GM19239 (cell line): ENCODE measurements around the gene CTNNA2.
A peak's percentile ranks its signal among the peaks of the same experiment; 100 is the strongest.

Experiments
- DNase-seq: peaks from one replicate; pipeline ENCODE4 v3.0.0; 2011; ENCODE audit warnings: low spot score; ENCODE audit not compliant: insufficient read length
- FAIRE-seq: peaks from 2 replicates; lab custom pipeline; 2011; peaks lifted over from hg19 to GRCh38; lab: Jason Lieb, UNC

CTNNA2 gene

GRCh38 chr2:80473069-80473468 lies 960.2 kb downstream of the CTNNA2 start:
- FAIRE-seq: no peak
- DNase-seq: no peak

DNA sequence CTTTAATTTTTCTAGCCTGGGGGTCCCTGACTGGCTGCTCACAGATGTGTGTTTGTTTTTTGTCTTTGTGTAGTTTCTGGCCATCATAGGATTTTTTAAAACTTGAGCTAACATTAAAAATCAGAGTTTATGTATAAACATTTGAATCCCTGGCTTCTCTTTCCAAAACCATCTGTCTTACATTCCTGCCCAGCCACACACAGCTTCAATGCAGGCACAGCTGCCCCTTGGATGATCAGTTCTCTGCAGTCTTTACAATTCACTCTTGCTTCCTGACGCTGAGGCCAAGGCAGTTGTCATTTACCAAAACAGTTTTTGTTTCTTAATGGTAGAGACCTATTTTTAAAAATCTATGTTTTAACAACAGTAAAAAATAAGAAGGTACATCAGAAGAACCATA lies 960.9 kb downstream of the CTNNA2 start:
- FAIRE-seq: no peak

GRCh38 chr2:80475970-80476369 lies 963.1 kb downstream of the CTNNA2 start:
- FAIRE-seq: no peak

More for the DNA sequence above, 960.9 kb downstream of the CTNNA2 start:
- no peak for DNase-seq

DNA sequence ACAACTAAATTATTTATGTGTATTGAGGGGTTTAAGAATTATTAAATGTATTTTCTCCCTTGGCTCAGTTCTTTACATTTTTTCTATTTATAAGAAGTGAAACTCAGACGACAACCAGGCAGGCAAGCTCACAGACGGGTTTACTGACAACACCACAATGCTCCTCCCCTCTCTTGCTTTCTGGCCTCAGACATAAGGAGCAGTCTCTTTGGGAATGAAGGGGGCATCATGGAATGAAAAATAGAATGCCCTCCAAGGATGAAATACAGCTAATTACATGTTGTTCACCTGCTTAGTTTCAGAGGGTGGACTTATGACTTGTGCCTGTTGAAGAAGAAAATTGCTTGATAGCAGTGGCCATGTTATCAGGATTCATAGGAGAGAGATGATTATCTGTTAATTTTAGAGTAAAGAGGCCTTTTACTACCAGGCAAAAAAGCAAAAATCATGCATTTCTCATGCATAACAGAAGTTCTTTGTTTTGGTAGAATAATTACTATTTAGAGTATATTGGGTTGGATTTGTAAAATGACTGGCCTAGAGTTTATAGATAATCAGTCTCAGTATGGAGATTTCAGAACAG lies 963.8 kb downstream of the CTNNA2 start:
- FAIRE-seq (no peak), DNase-seq (no peak)

More at GRCh38 chr2:80475970-80476369, 963.1 kb downstream of the CTNNA2 start:
- no peak for DNase-seq

GRCh38 chr2:80482276-80482675 lies 969.4 kb downstream of the CTNNA2 start:
- DNase-seq: no peak
- FAIRE-seq: no peak

DNA sequence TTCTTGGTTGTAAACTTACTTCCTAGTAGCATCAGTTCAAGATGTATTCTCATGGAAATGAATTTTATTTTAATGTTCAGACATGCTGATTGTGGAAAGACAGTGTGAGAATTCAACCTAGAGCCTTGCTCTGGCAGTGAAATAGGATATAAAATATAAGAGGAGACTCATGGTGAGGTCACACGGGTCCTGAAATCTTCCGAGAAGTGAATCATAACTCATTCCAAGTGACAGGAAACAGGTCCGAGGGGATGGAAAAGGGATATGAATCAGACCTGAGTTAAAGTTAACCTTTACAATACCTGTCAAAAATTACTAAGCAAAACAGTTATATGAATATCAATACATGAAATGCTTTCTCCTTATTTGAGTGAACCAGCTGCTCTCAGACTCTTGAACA lies 976.9 kb downstream of the CTNNA2 start:
- FAIRE-seq: no peak
- no peak for DNase-seq

- no peak for FAIRE-seq
- no peak for DNase-seq
Observed at GRCh38 chr2:80490964-80491363, 978.1 kb downstream of the CTNNA2 start.

GRCh38 chr2:80496346-80496745 lies 983.5 kb downstream of the CTNNA2 start:
- FAIRE-seq (no peak), DNase-seq (no peak)

GRCh38 chr2:80496775-80497174 lies 983.9 kb downstream of the CTNNA2 start:
- DNase-seq (no peak), FAIRE-seq (no peak)

- no peak for DNase-seq
- FAIRE-seq: no peak
Observed at GRCh38 chr2:80499095-80499494, 986.2 kb downstream of the CTNNA2 start.

DNA sequence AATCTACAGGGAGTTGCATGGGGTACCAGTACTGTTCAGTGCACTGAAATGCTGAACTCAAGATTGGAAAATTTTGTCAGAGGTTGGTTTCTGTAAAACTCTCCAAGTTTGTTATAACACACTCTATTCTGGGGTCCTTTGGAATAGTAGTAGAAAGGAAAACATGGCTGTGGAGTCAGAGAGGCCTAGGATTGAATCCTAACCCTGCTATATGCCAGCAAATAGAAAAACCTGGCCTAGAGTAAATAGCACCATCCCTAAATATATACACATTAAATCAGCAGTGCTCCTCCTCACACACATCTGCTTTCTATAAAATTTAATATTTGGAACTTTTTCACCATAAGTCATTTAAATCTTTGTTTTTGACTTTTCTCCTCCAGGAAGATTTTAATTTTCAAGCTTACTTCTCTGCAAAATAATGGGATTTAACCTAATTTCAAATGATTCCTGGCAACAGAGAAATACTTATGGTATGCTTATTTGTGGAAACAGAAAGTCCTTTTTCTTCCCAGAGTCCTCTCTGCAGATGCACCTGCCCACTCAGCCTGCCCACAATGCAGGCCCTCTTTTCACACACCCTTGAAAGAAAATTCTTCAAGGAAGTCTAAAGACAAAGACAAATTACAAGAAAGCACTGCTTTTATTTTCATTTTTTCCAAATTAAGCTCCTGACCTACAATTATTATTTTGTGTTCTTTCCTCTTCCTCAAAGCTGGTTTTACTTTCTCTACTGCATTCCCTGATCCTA lies 989.2 kb downstream of the CTNNA2 start:
- FAIRE-seq (no peak), DNase-seq (no peak)

DNA sequence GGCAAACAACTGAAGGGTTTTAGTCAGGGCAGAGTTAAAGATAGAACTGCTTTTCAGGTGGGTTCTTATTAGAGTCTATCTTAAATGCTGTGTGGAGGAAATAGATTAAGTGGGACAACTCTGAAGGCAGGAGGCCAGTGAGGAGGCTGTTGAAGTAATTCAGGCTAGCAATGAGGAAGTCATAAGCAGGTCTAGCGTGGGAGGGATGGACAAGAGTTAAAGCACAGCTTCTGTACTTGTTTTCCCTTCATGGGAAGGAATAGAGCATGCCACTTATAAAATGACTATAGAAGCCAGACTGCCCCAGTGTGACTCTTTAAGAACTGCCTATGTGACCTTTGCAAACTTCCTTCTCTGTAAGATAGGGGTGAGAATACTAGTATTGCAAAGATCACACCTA lies 993.7 kb downstream of the CTNNA2 start:
- FAIRE-seq: no peak
- no peak for DNase-seq

- FAIRE-seq (no peak), DNase-seq (no peak)
Observed at GRCh38 chr2:80510716-80511115, 997.9 kb downstream of the CTNNA2 start.

GRCh38 chr2:80515964-80516363 lies 1003.1 kb downstream of the CTNNA2 start:
- FAIRE-seq (no peak), DNase-seq (no peak)

DNA sequence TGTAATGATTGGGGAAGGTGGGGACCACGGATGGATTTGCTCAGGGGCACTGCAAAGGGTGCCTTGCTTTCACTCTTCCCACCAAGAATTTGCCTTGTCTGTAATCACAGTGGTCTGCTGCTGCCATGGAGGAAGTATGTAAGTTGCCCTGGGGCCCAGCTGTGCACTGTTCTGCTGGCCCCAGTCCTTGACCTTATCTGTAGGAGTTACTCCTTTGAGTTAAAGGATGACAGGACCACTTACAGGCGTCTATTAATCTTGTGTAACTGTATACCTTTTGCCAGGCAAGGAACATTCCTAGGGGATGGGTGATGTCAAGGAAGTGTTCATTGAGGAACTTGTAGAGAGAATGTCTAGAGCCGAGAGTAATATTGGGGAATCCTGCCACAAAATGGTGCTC lies 1004.5 kb downstream of the CTNNA2 start:
- FAIRE-seq: no peak
- DNase-seq: no peak

GRCh38 chr2:80519121-80519643 lies 1006.3 kb downstream of the CTNNA2 start:
- DNase-seq: no peak
- no peak for FAIRE-seq

- DNase-seq (no peak), FAIRE-seq (no peak)
Observed at GRCh38 chr2:80519699-80520291, 1006.9 kb downstream of the CTNNA2 start.

- DNase-seq (no peak), FAIRE-seq (no peak)
Observed at GRCh38 chr2:80525152-80525551, 1012.3 kb downstream of the CTNNA2 start.

- DNase-seq: no peak
- no peak for FAIRE-seq
Observed at GRCh38 chr2:80527119-80527518, 1014.3 kb downstream of the CTNNA2 start.

- no peak for DNase-seq
- peak; percentile 8 for FAIRE-seq
Observed at GRCh38 chr2:80529466-80530165, 1016.8 kb downstream of the CTNNA2 start.
